ENCODE results near the gene MS4A4E.
"Not testable (repeated sequence)": the region's sequence is repeated elsewhere in the genome, so short reads cannot be mapped to it uniquely, and the experiment has no call there.

MS4A4E gene

DNA sequence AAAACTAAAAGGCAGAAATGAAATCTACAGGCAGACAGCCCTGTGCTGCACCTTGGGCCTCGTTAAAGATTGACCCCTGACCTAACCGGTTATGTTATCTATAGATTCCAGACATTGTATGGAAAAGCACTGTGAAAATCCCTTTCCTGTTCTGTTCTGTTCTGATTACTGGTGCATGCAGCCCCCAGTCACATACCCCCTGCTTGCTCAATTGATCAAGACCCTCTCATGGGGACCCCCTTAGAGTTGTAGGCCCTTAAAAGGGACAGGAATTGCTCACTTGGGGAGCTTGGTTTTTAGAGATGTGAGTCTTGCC lies 57.5 kb downstream of the MS4A4E start:
- DNase-seq, result not testable (repeated sequence)

GRCh38 chr11:60184824-60185511 lies 58.0 kb downstream of the MS4A4E start:
- in situ Hi-C loops (cut with HindIII; ENCODE audit: low pct_ligation_motif_present, low pct_unique_long_range_greater_than_20kb, low sequenced_read_pairs), result no loop called here
- no peak for DNase-seq

More for the DNA sequence above, 57.5 kb downstream of the MS4A4E start:
- in situ Hi-C loops (cut with HindIII; ENCODE audit: low pct_ligation_motif_present, low pct_unique_long_range_greater_than_20kb, low sequenced_read_pairs), result not testable (repeated sequence)

DNA sequence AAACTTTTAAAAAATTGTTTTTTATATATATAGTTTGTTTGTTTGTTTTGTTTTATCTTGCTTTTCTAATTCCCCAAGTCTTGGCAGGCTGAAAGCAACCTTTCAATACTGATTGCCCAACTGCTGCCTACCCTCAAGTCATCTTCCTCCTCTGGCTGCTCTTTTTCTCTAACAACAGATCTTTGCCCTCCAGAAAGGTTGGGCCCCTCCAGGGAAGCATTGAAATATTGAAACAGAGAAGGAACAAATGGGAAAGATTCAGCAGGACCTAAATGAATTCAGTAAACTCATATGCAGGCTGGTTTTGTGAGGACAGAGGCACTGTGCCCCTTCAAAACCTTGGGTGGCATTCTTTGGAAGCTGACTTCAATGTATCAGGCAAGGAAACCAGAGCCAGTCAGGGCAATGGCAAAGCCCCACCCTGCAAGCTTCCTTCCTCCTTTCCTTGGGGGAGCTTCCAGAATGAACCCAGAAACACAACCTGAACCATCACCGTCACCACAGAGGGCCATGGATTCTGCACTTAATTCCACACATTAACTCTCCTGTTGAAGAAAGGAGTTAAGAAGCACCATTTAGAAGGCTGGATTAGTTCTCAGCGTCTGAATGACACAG lies 59.2 kb downstream of the MS4A4E start:
- in situ Hi-C loops (cut with HindIII; ENCODE audit: low pct_ligation_motif_present, low pct_unique_long_range_greater_than_20kb, low sequenced_read_pairs), result no loop called here
- no peak for DNase-seq

DNA sequence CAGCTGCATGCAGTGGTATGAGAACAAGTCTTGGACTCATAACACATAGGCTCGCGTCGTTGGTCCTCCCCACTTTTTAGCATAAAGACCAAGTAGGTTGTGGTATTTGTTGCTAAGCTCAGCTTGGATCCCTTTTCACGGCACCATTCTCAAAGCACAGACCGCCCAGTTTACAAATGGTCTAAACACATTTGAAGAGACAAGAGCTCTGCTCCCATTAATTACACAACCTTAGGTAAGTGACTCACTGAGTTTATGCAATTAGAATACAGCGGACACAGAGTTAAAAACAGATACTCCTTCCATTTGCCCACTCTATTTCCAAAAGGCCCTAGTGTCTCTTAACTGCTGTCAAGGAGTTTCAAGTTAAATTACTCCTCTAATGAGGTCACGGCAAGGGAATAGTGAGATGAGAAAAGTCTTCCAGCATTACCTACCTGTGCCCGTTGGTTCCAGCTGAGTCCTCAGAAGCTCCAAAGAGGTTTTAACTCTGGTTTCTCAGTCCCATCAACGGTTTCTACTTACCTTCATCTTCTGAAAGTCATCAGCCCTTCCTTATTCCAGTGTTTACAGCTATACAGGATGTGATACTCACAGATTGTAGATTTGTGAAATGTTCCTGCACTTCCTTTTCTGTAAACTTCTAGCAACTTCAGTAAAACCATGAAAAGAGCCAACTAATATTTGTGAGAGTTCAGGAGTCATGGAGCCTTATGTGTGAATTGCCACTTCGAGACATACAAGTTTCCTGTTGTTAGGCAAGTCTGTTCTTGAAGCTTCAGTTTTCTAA lies 60.2 kb downstream of the MS4A4E start, which contains the start of gene MS4A6A:
Gene MS4A6A (minus strand): TSS at position 543 of the 790 bp plus-strand sequence. CDS start 1,356 bp downstream, outside the sequence.
- in situ Hi-C loops (cut with HindIII; ENCODE audit: low pct_ligation_motif_present, low pct_unique_long_range_greater_than_20kb, low sequenced_read_pairs), result no loop called here
- no peak for DNase-seq

GRCh38 chr11:60175860-60176275 lies 67.1 kb downstream of the MS4A4E start:
- no peak for DNase-seq
- in situ Hi-C loops (cut with HindIII; ENCODE audit: low pct_ligation_motif_present, low pct_unique_long_range_greater_than_20kb, low sequenced_read_pairs), result no loop called here

GRCh38 chr11:60172011-60172410 lies 70.9 kb downstream of the MS4A4E start:
- DNase-seq, result no peak
- in situ Hi-C loops (cut with HindIII; ENCODE audit: low pct_ligation_motif_present, low pct_unique_long_range_greater_than_20kb, low sequenced_read_pairs), result no loop called here

- in situ Hi-C loops (cut with HindIII; ENCODE audit: low pct_ligation_motif_present, low pct_unique_long_range_greater_than_20kb, low sequenced_read_pairs), result no loop called here
Measured at GRCh38 chr11:60170566-60170965, 72.4 kb downstream of the MS4A4E start.

DNA sequence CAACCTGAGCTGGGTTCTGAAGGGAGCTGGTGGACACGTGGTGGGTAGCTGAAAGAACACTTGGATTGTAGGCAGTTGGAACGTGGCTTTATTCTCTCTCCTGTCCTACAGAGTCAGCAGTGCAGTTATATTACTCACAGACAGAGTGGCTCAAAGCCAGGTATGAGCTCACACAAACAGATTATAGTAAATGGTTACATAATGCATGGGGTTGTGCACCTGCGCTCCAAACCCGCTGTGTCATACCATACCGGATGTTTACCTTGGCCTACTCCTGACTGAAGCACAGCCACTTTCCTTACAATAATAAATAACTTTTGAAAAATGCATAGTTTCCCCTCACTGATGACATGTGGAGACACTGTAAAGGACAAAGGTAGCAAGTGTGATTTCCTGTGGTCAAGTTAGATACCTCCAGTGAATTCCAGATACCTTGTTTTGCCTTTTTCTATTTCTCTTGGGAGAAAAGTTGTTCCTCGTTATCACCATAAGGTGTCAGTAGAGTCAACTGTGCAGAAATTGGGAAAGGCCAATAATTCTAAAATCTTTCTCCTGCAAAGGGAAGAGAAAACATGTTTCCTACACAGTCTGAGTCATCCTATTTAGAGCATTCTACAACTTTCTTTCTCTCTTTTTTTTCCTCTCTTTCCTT lies 73.5 kb downstream of the MS4A4E start:
- peak; percentile 34 for DNase-seq

More at GRCh38 chr11:60170566-60170965, 72.4 kb downstream of the MS4A4E start:
- no peak for DNase-seq

DNA sequence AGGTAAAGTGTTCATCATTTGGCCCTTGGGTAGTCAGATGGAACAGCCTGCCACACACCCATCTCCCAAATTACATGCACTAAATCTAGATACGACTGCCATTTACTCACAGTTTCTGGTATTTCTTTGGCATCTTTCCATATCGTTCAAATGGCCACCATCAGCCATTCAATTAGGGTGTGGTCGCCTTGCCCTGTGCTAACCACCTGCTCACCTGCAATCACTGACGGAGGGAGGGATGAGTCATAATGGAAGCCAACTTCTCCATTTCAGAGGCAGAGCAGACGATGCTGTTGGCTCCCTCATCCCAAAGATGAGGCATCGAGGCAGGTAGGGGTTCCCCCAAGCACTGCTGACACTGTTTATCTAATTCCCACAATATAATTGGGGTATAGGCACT lies 74.6 kb downstream of the MS4A4E start:
- in situ Hi-C loops (cut with HindIII; ENCODE audit: low pct_ligation_motif_present, low pct_unique_long_range_greater_than_20kb, low sequenced_read_pairs), result no loop called here
- no peak for DNase-seq

More for the DNA sequence above, 73.5 kb downstream of the MS4A4E start:
- in situ Hi-C loops (cut with HindIII; ENCODE audit: low pct_ligation_motif_present, low pct_unique_long_range_greater_than_20kb, low sequenced_read_pairs), result no loop called here

DNA sequence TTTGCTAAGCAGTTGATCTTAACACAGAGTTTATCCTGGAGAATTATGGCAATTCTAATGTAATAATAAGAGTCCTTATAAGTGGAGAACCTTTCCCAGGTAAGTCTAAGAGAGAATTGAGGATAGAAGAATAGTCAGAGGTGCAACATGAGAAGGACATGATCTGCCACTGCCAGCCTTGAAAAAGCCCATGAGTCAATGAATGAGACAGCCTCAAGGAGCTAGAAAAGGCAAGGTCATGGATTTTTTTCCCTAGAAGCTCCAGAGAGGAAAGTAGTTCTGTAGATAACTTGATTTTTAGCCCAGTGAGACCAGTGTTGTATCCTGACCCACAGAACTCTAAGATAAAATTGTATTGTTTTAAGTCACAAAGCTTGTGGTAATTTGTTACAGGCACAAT lies 77.0 kb downstream of the MS4A4E start:
- no peak for DNase-seq
- in situ Hi-C loops (cut with HindIII; ENCODE audit: low pct_ligation_motif_present, low pct_unique_long_range_greater_than_20kb, low sequenced_read_pairs), result no loop called here

GRCh38 chr11:60165538-60165937 lies 77.4 kb downstream of the MS4A4E start:
- in situ Hi-C loops (cut with HindIII; ENCODE audit: low pct_ligation_motif_present, low pct_unique_long_range_greater_than_20kb, low sequenced_read_pairs), result no loop called here
- no peak for DNase-seq

DNA sequence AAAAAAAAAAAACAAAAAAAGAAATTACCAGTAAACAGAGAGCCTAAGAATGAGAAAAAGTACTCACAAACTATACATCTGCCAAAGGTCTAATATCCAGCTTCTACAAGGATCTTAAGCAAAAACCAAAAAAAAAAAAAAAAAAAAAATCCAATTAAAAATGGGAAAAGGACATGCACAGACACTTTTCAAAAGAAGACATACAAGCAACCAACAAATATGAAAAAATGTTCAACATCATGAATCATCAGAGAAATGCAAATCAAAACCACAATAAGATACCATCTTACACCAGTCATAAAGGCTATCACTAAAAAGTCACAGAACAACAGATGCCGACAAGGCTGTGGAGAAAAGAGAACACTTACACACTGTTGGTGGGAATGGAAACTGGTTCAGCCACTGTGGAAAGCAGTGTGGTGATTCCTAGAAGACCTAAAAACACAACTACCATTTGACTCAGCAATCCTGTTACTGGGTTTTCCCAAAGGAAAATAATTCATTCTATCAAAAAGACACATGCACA lies 78.3 kb downstream of the MS4A4E start:
- in situ Hi-C loops (cut with HindIII; ENCODE audit: low pct_ligation_motif_present, low pct_unique_long_range_greater_than_20kb, low sequenced_read_pairs), result no loop called here
- DNase-seq, result no peak

DNA sequence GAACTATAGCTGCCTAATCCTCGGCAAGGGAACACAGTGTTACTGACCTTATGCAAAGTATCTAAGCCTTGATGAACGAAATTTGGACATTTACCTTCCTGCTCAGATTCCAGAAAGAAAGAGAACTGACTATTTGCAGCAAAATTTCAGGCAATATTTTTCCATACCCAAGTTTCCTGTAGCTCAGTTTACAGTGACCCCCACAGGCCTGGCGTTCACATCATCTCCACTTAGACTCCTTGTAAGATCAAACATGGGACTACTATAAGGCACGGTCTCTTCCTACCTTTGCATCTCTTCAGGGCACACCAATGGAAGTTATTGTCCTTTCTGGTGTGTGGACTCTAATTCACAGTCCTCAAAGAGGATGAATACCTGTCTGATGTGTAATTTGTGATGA lies 81.2 kb downstream of the MS4A4E start:
- DNase-seq, result no peak
- in situ Hi-C loops (cut with HindIII; ENCODE audit: low pct_ligation_motif_present, low pct_unique_long_range_greater_than_20kb, low sequenced_read_pairs), result no loop called here

- in situ Hi-C loops (cut with HindIII; ENCODE audit: low pct_ligation_motif_present, low pct_unique_long_range_greater_than_20kb, low sequenced_read_pairs), result no loop called here
- no peak for DNase-seq
Measured at GRCh38 chr11:60161107-60161506, 81.8 kb downstream of the MS4A4E start.

DNA sequence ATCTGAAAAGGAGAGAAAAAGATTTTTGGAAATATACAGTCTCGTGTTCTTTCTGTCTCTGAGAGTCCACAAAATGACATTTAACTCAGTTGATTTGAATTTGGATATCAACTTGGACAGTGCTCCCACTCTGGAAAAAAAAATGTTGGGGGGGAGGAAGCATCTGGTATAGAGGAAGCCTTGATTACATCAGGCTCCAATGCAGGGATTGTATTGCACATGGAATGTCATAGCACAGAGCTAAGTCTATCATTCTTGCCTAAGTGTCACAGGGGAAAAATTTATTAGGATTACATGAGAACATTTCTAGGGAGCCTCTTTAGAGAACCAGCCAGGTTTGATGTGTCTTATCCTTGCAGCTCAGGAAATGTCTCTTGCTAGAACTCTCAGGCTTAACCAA lies 83.1 kb downstream of the MS4A4E start:
- in situ Hi-C loops (cut with HindIII; ENCODE audit: low pct_ligation_motif_present, low pct_unique_long_range_greater_than_20kb, low sequenced_read_pairs), result no loop called here
- DNase-seq, result no peak

GRCh38 chr11:60159284-60159683 lies 83.7 kb downstream of the MS4A4E start:
- DNase-seq, result no peak
- in situ Hi-C loops (cut with HindIII; ENCODE audit: low pct_ligation_motif_present, low pct_unique_long_range_greater_than_20kb, low sequenced_read_pairs), result no loop called here

DNA sequence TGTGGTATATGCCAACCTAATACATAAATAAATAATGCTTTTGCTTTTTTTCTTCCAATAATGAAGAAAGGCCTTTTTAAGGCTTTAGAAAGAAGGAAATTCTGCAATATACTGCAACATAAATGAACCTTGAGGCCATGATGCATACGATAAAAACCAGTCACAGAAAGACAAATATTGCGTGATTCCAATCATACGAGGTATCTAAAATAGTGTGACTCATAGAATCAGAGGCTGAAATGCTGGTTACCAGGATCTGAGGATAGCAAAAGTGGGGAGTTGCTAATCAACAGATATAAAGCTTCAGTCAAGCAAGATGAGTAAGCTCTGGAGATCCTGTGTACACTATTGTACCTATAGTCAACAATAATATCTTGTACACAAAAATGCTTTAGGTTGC lies 84.3 kb downstream of the MS4A4E start:
- DNase-seq, result no peak
- in situ Hi-C loops (cut with HindIII; ENCODE audit: low pct_ligation_motif_present, low pct_unique_long_range_greater_than_20kb, low sequenced_read_pairs), result no loop called here

- in situ Hi-C loops (cut with HindIII; ENCODE audit: low pct_ligation_motif_present, low pct_unique_long_range_greater_than_20kb, low sequenced_read_pairs), result no loop called here
- DNase-seq, result no peak
Measured at GRCh38 chr11:60155931-60156330, 87.0 kb downstream of the MS4A4E start.

DNA sequence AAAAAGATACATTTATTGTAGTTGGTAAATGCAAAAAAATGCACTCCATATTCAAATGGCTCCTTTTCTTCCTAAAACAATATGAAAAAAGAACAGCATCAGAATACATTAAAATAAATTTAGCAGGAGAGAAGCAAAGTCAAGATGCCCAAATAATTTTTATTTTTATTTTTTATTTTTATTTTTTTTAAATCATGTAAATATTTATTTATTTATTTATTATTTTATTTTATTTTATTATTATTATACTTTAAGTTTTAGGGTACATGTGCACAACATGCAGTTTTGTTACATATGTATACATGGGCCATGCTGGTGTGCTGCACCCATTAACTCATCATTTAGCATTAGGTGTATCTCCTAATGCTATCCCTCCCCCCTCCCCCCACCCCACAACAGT lies 90.2 kb downstream of the MS4A4E start:
- in situ Hi-C loops (cut with HindIII; ENCODE audit: low pct_ligation_motif_present, low pct_unique_long_range_greater_than_20kb, low sequenced_read_pairs); DNase-seq: not testable (repeated sequence)
